ENCODE results near the gene TAF3. TPM values are rescaled to one million over a fixed set of nuclear protein-coding genes. Genes with fewer than 3 reads are reported as not detected.

The TAF3 gene
- total RNA-seq, 1 donor from 2014 or later = 12.6 TPM

- peaks cover 3% of the 10 kb centered on the region for H3K4me1 Mint-ChIP-seq
- ChIA-PET POLR2A (no interaction called here), CTCF (no interaction called here)
- intact Hi-C loops (cut with micrococcal nuclease) = no loop called here
- H3K27ac Mint-ChIP-seq = no peak overlapping the region
- H3K27me3 Mint-ChIP-seq = no peaks in the 10 kb centered on the region
- H3K4me3 Mint-ChIP-seq = no peak overlapping the region
- H3K36me3 Mint-ChIP-seq (ENCODE audit: low read depth) = peaks cover 63% of the 10 kb centered on the region
- ATAC-seq (ENCODE audit: low read depth) (no peak), DNase-seq (no peak)
- no peak for TF ChIP-seq CTCF (IDR thresholded peaks at IDR 0.05)
- no peaks in the 10 kb centered on the region for H3K9me3 Mint-ChIP-seq
These were observed 18.3 kb downstream of the TAF3 start for GRCh38 chr10:7836571-7836970.

- no peaks in the 10 kb centered on the region for H3K9me3 Mint-ChIP-seq
- ChIA-PET POLR2A (no interaction called here), CTCF (no interaction called here)
- H3K36me3 Mint-ChIP-seq (ENCODE audit: low read depth) = peaks cover 20% of the 10 kb centered on the region
- TF ChIP-seq CTCF (IDR thresholded peaks at IDR 0.05) = no peak
- ATAC-seq (ENCODE audit: low read depth) (no peak), DNase-seq (no peak)
- intact Hi-C loops (cut with micrococcal nuclease) = no loop called here
- H3K27ac Mint-ChIP-seq = no peak overlapping the region
- no peaks in the 10 kb centered on the region for H3K4me1 Mint-ChIP-seq
- no peaks in the 10 kb centered on the region for H3K27me3 Mint-ChIP-seq
- H3K4me3 Mint-ChIP-seq = no peak overlapping the region
These were observed 28.3 kb downstream of the TAF3 start for GRCh38 chr10:7846591-7846990.

DNA sequence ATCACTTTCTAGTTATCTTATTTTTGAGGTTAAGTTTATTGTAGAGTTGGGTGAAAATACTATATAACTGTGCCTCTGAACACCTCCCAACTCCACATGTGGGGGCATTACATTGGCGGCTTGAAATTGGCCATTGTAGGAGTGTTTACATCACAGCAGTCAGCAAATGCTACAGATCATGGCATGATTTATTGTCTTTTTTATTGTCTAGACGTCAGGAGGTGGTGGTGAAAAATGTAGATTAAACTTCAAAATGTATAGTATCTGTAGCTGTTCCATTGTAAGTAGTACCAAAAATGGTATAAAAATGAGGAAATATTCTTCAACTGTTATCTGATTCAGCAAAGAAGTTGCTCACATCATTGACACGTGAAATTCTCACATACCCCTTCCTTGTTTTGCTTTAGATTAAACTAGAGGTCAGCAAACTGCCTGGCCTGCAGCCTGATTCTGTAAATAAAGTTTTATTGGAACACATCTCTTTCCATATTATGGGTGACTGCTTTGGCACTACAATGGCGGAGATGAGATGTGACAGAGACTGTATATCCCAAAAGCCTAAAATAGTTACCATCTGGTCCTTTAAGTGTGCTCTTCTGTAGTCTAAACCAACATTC, 35.0 kb downstream of the TAF3 start:
- Mint-ChIP-seq H3K27me3 (no peaks in the 10 kb centered on the region), H3K36me3 (ENCODE audit: low read depth) (peaks cover 25% of the 10 kb centered on the region), H3K4me3 (no peak overlapping the region), H3K9me3 (no peaks in the 10 kb centered on the region), H3K27ac (no peak overlapping the region), H3K4me1 (peaks cover 14% of the 10 kb centered on the region)
- DNase-seq (no peak), ATAC-seq (ENCODE audit: low read depth) (no peak)
- ChIA-PET CTCF (no interaction called here), POLR2A (no interaction called here)
- intact Hi-C loops (cut with micrococcal nuclease) = no loop called here
- no peak for TF ChIP-seq CTCF (IDR thresholded peaks at IDR 0.05)

DNA sequence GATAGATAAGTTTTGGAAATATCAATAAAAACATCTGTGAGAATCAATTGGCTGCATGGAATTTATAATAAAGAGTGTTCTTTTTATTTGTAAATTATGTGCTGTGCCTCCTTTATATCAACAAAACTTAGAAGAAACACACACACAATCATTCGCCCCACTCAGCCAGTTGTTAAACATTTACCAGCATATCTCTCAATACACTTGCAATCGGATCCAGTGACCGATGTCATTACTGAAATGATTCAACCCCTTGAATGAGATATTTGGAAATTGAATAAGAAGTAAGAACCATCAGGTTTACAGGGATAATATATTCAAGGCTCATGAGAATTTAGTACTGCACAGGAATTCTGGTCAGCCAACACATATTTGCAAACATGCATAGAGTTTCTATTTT, 35.6 kb downstream of the TAF3 start:
- intact Hi-C loops (cut with micrococcal nuclease) = no loop called here
- no peak for TF ChIP-seq CTCF (IDR thresholded peaks at IDR 0.05)
- DNase-seq (no peak), ATAC-seq (ENCODE audit: low read depth) (no peak)
- ChIA-PET POLR2A (no interaction called here), CTCF (no interaction called here)
- Mint-ChIP-seq H3K4me1 (peaks cover 14% of the 10 kb centered on the region), H3K9me3 (no peaks in the 10 kb centered on the region), H3K27me3 (no peaks in the 10 kb centered on the region), H3K36me3 (ENCODE audit: low read depth) (peaks cover 29% of the 10 kb centered on the region), H3K27ac (no peak overlapping the region), H3K4me3 (no peak overlapping the region)

GRCh38 chr10:7855205-7855604, 36.9 kb downstream of the TAF3 start:
- Mint-ChIP-seq H3K4me3 (no peak overlapping the region), H3K27ac (no peak overlapping the region), H3K27me3 (no peaks in the 10 kb centered on the region), H3K4me1 (peaks cover 14% of the 10 kb centered on the region), H3K9me3 (peaks cover 3% of the 10 kb centered on the region), H3K36me3 (ENCODE audit: low read depth) (peaks cover 37% of the 10 kb centered on the region)
- ChIA-PET POLR2A (no interaction called here), CTCF (interaction anchor here (0.6 kb wide), 1 partner anchor 337 kb away, joined by 3 read pairs; no protein-coding TSS in a partner anchor)
- no peak for TF ChIP-seq CTCF (IDR thresholded peaks at IDR 0.05)
- ATAC-seq (ENCODE audit: low read depth) = no peak
- intact Hi-C loops (cut with micrococcal nuclease) = no loop called here
- DNase-seq = no peak

Data from activated B cell treated with CpG ODN at 0.5 μM for 24 hours (primary cell).